Pancreas (tissue), 10 donors: Measurements from ENCODE around the gene PRSS33. TPM values are rescaled to one million over a fixed set of nuclear protein-coding genes. Genes with fewer than 3 reads are reported as not detected.

Experiments used
- ATAC-seq, 4 donors: fragments of 200-7000 bp; cut with Tn5 transposase; one replicate each; pipeline versions ENCODE4 v1.8.0 to v1.9.1; 2020; ENCODE audit warnings: mild to moderate bottlenecking in 4 of 4, moderate library complexity in 4 of 4
- DNase-seq, 6 donors: peaks; one replicate each; pipeline ENCODE4 v3.0.0-alpha.2; 2020
- FAIRE-seq: peaks from 2 replicates; lab custom pipeline; 2012; peaks lifted over from hg19 to GRCh38; lab: Jason Lieb, UNC
- H3K27ac ChIP-seq, 4 donors: fragments of 200-600 bp; sonication (generic); 1 replicate in 3 of 4; 2 replicates in 1 of 4; pipeline versions ENCODE4 v1.5.0 to v1.8.0; 2020
- H3K27me3 ChIP-seq, 4 donors: fragments of 200-600 bp; one replicate each; pipeline ENCODE4 v1.8.0; 2021
- H3K36me3 ChIP-seq, 3 donors: fragments of 200-600 bp; sonication (generic) in 1 of 3; one replicate each; pipeline versions ENCODE4 v1.5.0 to v1.8.0; 2020 to 2021
- H3K4me1 ChIP-seq, 3 donors: fragments of 200-600 bp; one replicate each; pipeline ENCODE4 v1.8.0; 2021
- H3K4me3 ChIP-seq, 4 donors: fragments of 200-600 bp; sonication (generic) in 2 of 4; one replicate each; pipeline versions ENCODE4 v1.5.0 to v1.8.0; 2020 to 2021
- H3K9me3 ChIP-seq, 4 donors: fragments of 200-600 bp; one replicate each; pipeline ENCODE4 v1.8.0; 2021
- CTCF ChIP-seq, 4 donors: fragments of 200-600 bp; sonication (generic) in 3 of 4; IDR thresholded peaks; one replicate each; pipeline versions ENCODE4 v1.5.0 to v1.8.0; 2021; ENCODE audit warnings: antibody characterized with exemption in 4 of 4
- WGBS, 2 donors: extraction: QIAGEN DNeasy Blood & Tissue Kit; methylation state at CpG; one replicate each; pipeline ENCODE4 v1.1.7; 2013; 5-methylcytosine and 5-hydroxymethylcytosine counted together
- intact Hi-C, 3 donors: fragments of 100-400 bp; cut with DNase I; formaldehyde crosslinking; loops; one replicate each; pipeline versions ENCODE4 v1.11.1 to v1.14.2; 2022
- polyA plus RNA-seq, 2 donors: library from polyadenylated mRNA; stranded (reverse); fragments of 200-250 nt; gene quantifications; one replicate each; pipeline ENCODE4 v1.2.3, GENCODE V29; 2013
- total RNA-seq, 6 donors: library from RNA; stranded (reverse); fragmentation: NEBNext Ultra II Directional in 4 of 6; extraction: Animal tissue kit (Norgen Biotek cat#: 25700) in 4 of 6; gene quantifications; one replicate each; pipeline versions ENCODE4 v1.2.1 to v1.2.4, GENCODE V29; 2021 to 2023
- donor health status: healthy with polysubstance abuse.
- donor health status: DM: no; HTN: no; CAD: no; lungs with moderate emphysema.
- donor health status: DM: no; HTN: no; CAD: no.
- donor health status: control.
- donor health status: control.
- donor health status: Bipolar disorder and iron deficiency.
- donor health status: DM: yes; HTN: yes; CAD: no.
- donor health status: DM: no; HTN: no; CAD: no.
- donor health status: DM: no; HTN: no; CAD: no.
- donor health status: DM: yes; HTN: yes; CAD: no.

The PRSS33 gene
- total and polyA plus RNA-seq, 8 donors, result 0.05 TPM; not detected in 7

GRCh38 chr16:2792940-2793339 is 5.6 kb upstream of the PRSS33 start:
- no peak for ATAC-seq
- Histone ChIP-seq H3K9me3 (no peaks in the 10 kb centered on the region), H3K4me1 (no peaks in the 10 kb centered on the region), H3K36me3 (no peaks in the 10 kb centered on the region), H3K4me3 (no peak overlapping the region), H3K27ac (no peak overlapping the region), H3K27me3 (peaks cover 0 to 4% (median 0%) of the 10 kb centered on the region in 4 donors)
- WGBS, 2 donors, result 81 to 93% methylated on average over 10 of the region's 10 CpGs
- intact Hi-C loops, result no loop called here
- no peak for DNase-seq
- FAIRE-seq, result no peak
- no peak for TF ChIP-seq CTCF (IDR thresholded peaks at IDR 0.05)

GRCh38 chr16:2791174-2791573 is 3.8 kb upstream of the PRSS33 start:
- TF ChIP-seq CTCF (IDR thresholded peaks at IDR 0.05), result no peak
- H3K36me3 ChIP-seq, result no peaks in the 10 kb centered on the region
- DNase-seq, result peak in 1 of 6 donors; percentile 31
- ATAC-seq, result no peak
- intact Hi-C loops, result no loop called here
- H3K4me1 ChIP-seq, result no peaks in the 10 kb centered on the region
- no peak overlapping the region for H3K4me3 ChIP-seq
- H3K9me3 ChIP-seq, result no peaks in the 10 kb centered on the region
- peaks cover 0 to 4% (median 0%) of the 10 kb centered on the region in 4 donors for H3K27me3 ChIP-seq
- H3K27ac ChIP-seq, result no peak overlapping the region
- no peak for FAIRE-seq
- WGBS, 2 donors, result 57 to 65% methylated on average over 8 of the region's 8 CpGs

GRCh38 chr16:2790631-2791030 is 3.3 kb upstream of the PRSS33 start:
- FAIRE-seq (no peak), DNase-seq (peak in 1 of 6 donors; percentile 20), ATAC-seq (no peak)
- H3K27me3 ChIP-seq, result peaks cover 0 to 4% (median 0%) of the 10 kb centered on the region in 4 donors
- 56 to 75% methylated on average over 5 of the region's 5 CpGs for WGBS, 2 donors
- H3K4me1 ChIP-seq, result no peaks in the 10 kb centered on the region
- no peak overlapping the region for H3K4me3 ChIP-seq
- intact Hi-C loops, result no loop called here
- no peak overlapping the region for H3K27ac ChIP-seq
- no peaks in the 10 kb centered on the region for H3K9me3 ChIP-seq
- no peak for TF ChIP-seq CTCF (IDR thresholded peaks at IDR 0.05)
- no peaks in the 10 kb centered on the region for H3K36me3 ChIP-seq

- Histone ChIP-seq H3K27me3 (peaks cover 0 to 4% (median 0%) of the 10 kb centered on the region in 4 donors), H3K27ac (no peak overlapping the region), H3K9me3 (no peaks in the 10 kb centered on the region), H3K4me3 (no peak overlapping the region), H3K4me1 (no peaks in the 10 kb centered on the region), H3K36me3 (no peaks in the 10 kb centered on the region)
- intact Hi-C loops, result no loop called here
- ATAC-seq (no peak), FAIRE-seq (no peak), DNase-seq (no peak)
- TF ChIP-seq CTCF (IDR thresholded peaks at IDR 0.05), result no peak
- WGBS, 2 donors, result 37 to 40% methylated on average over 6 to 7 of the region's 7 CpGs
Measured at GRCh38 chr16:2787961-2788360, 601 bp upstream of the PRSS33 start.

- H3K9me3 ChIP-seq, result no peaks in the 10 kb centered on the region
- no peak overlapping the region for H3K27ac ChIP-seq
- TF ChIP-seq CTCF (IDR thresholded peaks at IDR 0.05), result no peak
- 28 to 32% methylated on average over 3 of the region's 3 CpGs for WGBS, 2 donors
- no peaks in the 10 kb centered on the region for H3K36me3 ChIP-seq
- intact Hi-C loops, result no loop called here
- ATAC-seq (no peak), DNase-seq (no peak), FAIRE-seq (no peak)
- peaks cover 0 to 4% (median 0%) of the 10 kb centered on the region in 4 donors for H3K27me3 ChIP-seq
- H3K4me1 ChIP-seq, result no peaks in the 10 kb centered on the region
- no peak overlapping the region for H3K4me3 ChIP-seq
Measured at GRCh38 chr16:2786826-2787151, 571 bp downstream of the PRSS33 start.
